Hindlimb muscle (tissue), 1 donor: ENCODE data around the gene SPPL2A. TPM values are rescaled to one million over a fixed set of nuclear protein-coding genes. Genes with fewer than 3 reads are reported as not detected.
"Not testable (repeated sequence)": the region's sequence is repeated elsewhere in the genome, so short reads cannot be mapped to it uniquely, and the experiment has no call there.

ENCODE experiments used
- DNase-seq: peaks from one replicate; pipeline ENCODE4 v3.0.0-alpha.2; 2013
- polyA plus RNA-seq: library from polyadenylated mRNA; unstranded; fragments of 120-200 nt; gene quantifications from one replicate; pipeline ENCODE4 v1.2.1, GENCODE V29; 2013; ENCODE audit not compliant: insufficient read length

SPPL2A gene
- polyA plus RNA-seq, 1 donor: 45.0 TPM

DNA sequence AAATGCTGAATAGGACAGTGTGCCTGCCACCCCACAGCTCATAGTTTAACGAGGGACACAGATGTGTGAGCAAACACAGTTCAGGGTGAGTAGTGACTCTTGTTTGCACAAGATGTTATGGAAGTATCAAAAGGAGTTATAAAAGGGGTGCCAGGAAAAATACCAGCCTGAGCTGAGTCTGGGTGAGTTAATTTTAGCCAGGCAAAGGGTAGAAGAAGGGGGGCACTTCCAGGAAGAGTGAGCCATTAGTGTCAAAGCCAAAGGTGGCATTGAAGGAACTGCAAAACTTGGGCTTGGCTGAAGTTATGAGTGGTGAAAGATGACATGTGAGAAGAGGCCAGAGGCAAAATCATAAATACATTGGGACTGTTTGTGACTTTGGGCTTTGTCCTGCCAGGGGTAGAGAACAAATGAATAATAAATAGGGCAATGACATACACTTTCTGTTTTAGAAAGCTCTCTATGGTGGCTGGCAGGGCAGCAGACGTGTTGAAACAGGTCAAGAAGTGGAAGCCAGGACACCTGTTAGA lies 1.9 kb upstream of the SPPL2A start:
- no peak for DNase-seq

DNA sequence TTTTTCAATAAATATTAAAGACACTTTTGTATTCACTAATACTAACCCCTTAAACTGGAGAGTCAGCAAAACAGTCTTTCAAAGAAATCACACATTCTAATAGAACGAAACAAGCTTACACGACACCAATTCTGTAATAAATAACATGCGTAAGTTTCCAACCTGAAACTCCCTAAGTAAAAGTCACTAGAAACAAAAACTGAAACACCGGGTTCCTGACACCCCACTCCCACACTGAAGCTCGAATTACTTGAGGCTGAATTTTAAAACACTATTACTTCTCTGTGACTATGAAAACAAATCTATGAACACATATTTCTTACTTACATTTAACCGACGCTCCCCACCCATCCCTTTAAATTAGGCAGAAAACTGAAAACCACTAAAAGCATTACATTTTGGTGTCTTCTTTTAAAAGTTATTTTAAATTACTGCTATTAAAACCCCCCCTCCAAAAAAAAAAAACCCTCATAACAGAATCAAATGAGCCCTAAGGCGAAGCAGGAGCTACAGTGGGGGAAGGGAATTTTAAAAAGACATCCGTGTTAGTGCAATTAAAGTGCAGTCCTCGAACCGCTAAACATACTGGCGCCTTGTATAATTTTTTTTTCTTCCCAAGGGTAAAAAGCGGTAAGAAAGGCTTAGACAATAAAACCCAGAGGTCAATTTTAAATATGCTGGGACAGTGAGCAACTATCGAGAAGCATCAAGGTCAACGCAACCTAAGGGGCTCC lies 878 bp downstream of the SPPL2A start:
- peak; percentile 45 for DNase-seq

DNA sequence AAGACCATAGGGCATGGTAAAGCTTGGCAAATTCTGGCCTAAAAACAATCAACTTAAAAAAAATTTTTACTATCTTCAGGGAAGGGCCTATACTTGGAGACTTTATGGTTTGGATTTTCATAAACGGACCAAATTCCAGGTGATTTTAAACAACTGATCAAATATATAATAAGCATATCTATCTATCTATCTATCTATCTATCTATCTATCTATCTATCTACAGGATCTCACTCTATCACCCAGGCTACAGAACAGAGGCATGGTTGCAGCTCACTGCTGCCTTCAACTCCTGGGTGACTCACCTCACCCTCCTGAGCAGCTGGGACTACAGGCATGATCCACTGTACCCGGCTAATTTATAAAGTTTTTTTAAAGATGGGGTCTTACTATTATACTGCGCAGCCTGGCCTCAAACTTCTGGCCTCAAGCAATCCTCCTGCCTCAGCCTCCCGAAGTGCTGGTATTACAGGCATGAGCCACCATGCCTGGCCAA lies 6.7 kb downstream of the SPPL2A start:
- no peak for DNase-seq

DNA sequence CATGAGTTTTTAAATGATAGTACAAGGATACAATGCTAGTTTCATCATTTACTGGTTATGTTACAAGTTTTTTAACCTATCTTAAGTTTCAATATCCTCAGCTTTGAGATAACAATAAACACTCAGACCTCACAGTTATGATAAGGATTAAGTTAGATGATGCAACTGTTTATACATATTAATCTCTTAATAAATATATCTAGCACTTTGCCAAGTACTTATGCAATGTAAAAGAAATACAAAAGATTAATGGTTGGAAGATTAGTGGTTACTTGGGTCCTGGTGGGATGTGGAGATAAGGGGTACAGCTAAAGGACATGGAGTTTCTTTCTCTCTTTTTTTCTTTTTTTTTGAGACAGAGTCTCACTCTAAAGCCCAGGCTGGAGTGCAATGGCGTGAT lies 12.0 kb downstream of the SPPL2A start:
- no peak for DNase-seq

DNA sequence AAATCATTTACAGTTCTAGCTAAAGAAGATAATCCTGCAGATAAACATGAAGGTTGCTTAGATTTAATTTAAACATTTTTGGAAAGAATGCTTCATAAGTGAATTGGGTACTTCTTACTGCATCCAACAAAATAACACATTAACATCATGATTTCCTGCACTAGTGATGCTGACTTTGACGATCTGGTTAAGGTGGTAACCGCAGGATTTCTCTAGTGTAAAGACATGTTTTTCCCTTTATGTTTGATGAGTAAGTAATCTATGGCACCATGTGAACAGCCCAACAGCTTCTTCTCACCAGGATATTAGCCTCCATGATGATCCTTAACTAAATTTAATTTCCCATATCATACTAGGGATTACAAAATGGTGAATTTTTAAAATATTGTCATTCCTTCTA lies 14.1 kb downstream of the SPPL2A start:
- DNase-seq: no peak

DNA sequence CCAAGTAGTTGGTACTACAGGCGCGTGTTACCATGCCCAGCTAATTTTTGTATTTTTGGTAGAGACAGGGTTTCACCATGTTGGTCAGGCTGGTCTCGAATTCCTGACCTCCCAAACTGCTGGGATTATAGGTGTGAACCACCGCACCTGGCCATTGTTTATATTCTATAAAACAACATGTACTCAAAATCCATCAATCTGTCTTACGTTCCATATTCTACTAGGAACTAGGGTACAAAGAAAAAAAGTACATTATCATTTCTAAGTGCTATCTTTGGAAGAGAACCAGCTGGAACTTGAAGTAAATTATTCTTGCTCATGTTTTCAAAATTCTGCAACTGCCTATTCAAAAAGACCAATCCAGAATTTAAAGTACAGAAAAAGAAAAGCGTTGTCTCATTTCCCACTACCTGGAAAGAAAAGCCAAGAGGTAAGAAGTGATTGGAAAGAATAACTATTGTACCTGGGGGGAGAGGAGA lies 15.2 kb downstream of the SPPL2A start:
- DNase-seq: no peak

DNA sequence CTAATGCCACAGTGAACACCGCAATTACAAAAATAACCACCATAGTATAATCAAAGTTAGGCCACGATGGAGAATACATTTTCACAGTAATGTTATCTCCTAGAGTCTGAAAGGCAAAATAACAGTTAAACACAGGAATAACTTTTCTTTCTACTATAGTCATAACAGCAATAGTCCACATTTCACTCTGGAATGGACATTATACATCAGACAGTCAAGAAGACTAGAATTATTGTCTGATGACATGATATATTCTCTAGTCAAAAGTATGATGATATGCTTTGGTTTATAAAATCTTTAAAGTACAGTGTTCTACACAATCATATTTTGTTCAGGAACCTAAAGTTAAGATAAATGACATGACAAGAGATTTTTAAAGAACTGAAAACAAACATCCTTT lies 18.0 kb downstream of the SPPL2A start:
- DNase-seq: no peak

DNA sequence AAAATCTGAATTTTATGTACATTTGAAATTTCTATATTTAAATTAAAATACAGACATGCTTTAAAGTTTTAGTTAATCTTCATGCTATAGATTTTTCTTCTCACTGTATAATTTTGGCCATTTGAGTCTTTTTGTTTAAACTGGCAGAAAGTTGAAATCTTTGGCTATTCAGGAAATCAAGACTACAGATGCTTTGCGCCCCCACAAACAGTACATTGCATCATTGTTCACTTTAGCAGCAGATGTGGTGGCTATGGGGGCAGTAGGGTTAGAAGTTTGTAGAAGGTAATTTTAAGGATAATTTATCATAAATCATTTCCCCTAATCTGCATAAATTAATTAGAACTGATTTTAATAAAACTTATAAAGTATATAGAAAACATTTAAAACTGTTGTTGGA lies 20.9 kb downstream of the SPPL2A start:
- DNase-seq: no peak

DNA sequence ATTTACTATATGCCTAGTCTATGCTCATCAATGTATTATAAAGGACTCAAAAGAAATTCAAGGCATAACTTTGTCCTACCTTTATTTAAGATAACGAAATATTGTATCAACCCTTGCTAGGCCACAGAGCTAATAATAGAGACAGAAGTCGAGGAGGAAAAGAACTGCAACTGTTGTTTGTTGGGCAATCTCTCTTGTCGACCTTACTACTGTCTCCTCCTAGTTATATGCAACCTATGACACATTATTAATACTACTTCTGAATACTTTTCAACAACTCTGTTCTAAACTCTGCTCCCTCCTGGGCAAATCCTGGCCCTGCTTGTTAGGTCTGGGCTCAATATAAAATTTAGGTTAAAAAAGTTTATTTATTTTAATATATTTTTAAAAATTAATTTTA lies 24.6 kb downstream of the SPPL2A start:
- no peak for DNase-seq

DNA sequence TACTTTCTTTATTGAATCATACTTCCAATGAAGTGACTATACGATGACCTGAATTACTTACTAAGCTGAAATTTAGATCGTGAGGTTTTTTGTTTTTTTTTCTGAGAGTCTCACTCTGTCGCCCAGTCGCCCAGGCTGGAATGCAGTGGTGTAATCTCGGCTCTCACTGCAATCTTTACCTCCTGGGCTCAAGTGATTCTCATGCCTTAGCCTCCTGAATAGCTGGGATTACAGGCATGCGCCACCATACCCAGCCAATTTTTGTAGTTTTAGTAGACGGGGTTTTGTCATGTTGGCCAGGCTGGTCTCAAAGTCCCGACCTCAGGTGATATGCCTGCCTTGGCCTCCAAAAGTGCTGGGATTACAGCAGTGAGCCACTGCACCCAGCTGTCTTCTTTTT lies 28.7 kb downstream of the SPPL2A start:
- no peak for DNase-seq

DNA sequence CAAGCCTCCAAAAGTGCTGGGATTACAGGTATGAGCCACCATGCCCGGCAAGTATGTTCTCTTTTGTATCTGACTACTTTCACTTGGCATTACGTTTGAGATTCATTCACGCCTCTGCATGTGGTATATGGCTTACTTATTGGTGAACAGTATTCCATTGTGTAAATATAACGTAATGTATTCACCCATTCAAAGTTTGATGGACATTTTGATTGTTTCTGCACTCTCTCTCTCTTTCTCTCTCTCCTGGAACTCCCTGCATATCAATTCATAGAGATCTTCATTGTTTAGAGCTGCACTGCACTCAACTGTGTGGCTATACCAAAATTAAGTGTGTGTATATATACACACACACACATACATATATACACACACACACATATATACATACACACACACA lies 30.4 kb downstream of the SPPL2A start:
- DNase-seq: no peak

DNA sequence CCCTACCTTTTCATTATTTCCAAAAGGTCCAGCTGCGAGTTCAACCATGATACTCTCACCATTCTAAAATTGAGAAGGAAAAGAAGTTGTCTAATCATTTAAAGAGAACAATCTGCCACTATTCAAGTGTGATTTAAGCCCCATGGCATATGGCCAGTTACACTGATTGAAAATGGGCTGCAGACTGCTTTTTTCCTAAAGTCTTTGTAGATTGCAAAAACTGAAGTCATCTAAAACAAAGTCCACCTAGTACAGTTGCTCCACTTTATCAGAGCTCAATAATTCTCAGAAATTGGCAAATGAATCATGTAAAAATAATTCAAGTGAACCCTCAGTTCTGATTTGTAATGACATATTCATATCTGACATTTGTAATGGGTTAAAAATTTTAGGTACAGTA lies 39.2 kb downstream of the SPPL2A start:
- DNase-seq: no peak

DNA sequence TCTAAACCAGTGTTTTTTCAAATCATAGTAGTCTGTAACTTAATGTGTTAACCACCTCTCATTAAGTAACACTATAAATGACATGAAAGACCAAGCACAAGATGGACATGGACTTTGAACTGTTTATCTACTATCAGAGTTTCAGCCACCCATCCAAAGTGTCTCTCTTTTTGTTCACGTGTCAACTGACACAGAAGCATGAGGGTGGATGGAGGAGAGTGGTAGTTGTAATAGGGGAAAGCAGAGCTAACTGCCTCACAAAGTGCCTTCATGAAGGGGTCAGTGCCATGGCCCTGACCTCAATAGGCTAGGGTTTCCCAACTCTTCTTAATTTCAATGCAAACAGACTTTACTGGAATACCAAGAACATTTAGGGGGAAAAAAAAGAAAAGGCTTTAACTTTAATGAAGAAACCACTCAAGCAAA lies 46.8 kb downstream of the SPPL2A start:
- DNase-seq: no peak

DNA sequence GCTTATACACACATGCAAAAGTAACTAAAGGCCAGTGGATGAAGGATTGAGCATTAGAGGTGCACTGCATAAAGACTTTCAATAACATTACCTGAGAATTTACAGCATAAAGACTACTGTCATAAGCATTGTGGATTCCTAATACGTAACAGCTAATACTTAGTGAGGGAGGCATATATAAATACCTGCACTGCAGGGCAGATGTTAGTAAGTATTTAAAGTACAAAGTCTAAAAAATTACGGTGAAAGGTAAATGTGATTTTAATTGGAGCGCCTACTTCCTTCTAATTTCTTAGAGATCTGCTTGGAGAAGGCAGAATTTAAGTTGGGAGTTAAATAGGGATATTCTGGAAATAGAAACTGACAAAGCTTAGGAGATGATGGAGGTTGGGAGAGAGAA lies 53.5 kb downstream of the SPPL2A start:
- no peak for DNase-seq

DNA sequence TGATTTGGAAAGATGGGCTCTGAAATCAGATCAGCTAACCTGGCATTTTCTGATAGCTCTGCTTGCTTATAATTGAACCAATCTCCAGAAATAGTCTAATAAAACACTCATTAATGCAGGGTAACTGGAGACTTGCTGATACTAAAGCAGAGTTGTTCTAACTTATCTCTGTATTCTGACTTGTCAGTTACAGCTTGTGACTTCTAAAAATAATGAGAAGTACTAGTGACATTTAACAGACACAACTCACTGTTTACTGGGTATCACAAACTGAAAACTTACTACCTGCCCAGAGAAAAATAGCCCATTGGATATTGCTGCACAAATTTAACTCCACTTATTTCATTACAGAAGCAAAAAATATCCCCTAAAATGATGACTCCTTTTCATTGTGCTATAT lies 54.9 kb downstream of the SPPL2A start:
- no peak for DNase-seq

DNA sequence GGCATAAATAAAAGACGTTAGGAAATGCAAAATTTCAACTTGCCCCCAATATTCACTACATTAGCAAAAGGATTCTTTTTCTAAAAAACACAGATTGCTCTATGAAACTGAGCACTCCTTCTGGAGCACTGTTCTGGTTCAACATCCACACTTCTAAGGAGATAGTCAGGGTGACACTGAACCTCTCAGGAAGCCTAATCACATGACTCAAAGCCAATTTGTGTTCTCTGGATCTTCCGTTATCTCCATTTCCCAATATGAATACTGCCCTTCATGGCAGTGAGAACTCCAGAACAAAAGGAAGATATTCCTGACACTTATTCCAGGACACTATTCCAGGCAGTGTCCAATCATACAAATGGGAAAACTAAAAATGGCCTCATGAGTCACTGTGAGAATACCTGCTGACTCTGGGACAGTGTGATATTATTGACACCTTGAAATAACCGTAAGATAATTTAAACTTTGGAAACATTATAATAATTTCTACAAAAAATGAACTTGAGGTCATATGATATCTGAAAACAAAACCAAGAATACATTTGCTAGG lies 57.6 kb downstream of the SPPL2A start:
- no peak for DNase-seq

DNA sequence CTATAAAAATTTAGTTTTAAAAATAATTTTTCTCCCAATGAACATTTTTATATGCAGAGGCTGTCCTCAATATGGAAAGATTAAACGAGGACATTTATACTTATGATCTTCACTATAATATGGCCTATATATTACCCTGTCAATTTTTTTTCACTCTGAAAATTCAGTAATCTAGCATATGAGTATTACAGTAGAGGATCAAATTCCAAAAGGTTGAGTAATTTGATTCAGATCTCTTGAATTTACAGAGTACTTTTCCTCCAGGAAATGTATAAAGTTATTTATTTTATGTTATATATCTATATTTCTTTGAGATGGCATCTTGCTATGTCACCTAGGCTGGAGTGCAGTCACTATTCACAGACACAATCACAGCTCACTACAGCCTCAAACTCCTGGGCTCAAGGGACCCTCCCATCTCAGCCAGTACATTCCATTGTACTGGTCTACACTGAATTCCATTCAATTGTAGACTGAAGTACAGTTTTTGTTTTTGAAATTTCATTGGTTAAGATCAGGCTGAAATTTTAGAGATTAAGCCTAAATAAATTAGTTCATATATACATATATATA lies 62.7 kb downstream of the SPPL2A start:
- no peak for DNase-seq

DNA sequence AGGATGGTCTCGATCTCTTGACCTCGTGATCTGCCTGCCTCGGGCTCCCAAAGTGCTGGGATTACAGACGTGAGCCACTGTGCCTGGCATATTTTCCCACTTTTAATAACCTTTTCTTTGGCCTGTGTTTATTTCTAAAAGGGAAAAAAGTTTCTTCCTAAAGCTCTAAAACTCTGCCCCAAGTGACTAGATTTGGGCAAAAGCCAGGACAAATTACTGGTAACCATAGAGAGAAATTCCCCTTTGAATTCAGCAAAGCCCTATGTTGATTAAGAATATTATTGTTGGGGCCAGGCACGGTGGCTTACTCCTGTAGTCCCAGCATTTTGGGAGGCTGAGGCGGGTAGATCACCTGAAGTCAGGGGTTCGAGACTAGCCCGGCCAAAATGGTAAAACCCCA lies 67.4 kb downstream of the SPPL2A start:
- no peak for DNase-seq

DNA sequence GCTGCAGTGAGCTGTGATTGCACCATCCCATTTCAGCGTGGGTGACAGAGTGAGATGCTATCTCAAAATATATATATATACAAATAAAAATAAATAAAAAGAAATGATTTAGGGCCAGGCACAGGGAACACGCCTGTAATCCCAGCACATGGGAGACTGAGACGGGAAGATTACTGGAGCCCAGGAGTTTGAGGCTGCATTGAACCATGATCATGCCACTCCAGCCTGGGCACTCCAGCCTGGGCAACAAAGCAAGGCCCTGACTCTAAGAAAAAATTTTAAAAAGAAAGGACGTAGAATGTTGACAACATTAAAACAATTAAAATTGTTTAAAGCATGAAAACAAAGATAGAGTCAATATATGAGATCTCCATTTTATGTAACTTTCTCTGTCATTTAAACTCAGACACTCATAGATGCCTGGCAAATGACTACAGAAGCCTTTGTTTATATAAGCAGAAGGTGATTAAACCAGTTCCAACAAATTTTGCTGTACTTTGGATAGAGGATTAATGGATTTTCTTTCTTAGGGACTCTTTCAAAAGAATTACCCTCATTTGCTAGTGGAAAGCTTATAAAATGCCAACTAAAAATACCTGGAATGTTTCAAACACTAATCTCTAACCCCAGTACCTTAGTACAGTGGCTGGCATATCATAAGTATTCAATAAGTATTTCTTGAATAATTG lies 68.3 kb downstream of the SPPL2A start:
- DNase-seq: no peak

DNA sequence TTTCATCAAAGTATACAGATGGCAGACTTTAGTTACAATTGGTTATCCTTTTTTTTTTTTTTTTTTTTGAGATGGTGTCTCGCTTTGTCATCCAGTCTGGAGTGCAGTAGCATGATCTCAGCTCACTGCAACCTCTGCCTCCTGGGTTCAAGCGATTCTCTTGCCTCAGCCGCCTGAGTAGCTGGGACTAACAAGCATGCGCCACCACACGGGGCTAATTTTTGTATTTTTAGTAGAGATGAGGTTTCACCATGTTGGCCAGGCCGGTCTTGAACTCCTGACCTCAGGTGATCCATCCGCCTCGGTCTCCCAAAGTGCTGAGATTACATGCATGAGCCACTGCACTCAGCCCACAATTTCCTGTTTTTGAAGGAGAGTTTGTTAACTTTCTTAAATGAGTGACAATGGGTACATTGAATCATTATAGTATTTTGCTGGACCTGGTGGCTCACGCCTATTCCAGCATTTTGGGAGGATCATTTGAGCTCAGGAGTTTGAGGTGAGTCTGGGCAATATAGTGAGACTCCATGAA lies 70.8 kb downstream of the SPPL2A start:
- not testable (repeated sequence) for DNase-seq

DNA sequence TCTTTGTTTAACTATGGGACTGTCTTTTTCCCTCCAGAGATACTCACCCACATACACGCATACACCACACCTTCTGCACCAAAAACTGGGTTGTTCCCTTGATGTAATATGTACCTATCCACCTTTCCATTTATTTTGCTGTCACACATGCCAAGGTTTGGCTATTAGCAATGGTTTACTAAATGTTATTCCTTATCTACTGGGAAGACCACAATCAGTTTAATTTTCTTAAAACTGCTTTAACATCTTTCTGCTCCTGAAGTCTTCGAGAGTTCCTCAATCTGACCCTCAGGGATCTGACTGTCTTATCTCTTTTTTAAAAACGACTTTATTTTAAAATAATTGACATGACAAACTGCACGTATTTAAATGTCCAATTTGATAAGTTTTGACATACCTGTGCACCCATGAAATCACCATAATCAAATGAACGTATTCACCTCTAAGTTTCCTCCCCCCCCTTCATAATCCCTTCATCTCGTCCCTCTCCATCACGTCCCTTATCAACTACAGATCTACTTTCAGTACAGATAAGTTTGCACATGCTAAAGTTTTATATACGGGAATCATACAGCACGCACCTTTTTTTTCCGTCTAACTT lies 78.1 kb downstream of the SPPL2A start:
- no peak for DNase-seq
